C4-2B (cell line): ENCODE data around the gene NAP1L4.

Experiments used
- H3K27ac ChIP-seq: fragments of 450-650 bp; 2 replicates; pipeline ENCODE4 v1.5.1; 2017
- CTCF ChIP-seq: fragments of 450-650 bp; conservative IDR thresholded peaks from 2 replicates; pipeline ENCODE4 v1.5.1; 2017; ENCODE audit warnings: mild to moderate bottlenecking
- ZFX ChIP-seq: fragments of 450-650 bp; IDR thresholded peaks from 2 replicates; pipeline ENCODE4 v1.6.1; 2017

The NAP1L4 gene

GRCh38 chr11:2997406-2997805, 5.3 kb upstream of the NAP1L4 start:
- no peak overlapping the region for H3K27ac ChIP-seq
- TF ChIP-seq CTCF (no peak), ZFX (no peak)

GRCh38 chr11:2996976-2997375, 4.8 kb upstream of the NAP1L4 start:
- no peak overlapping the region for H3K27ac ChIP-seq
- TF ChIP-seq ZFX (no peak), CTCF (no peak)

- H3K27ac ChIP-seq: no peak overlapping the region
- TF ChIP-seq CTCF (no peak), ZFX (no peak)
Measured at GRCh38 chr11:2995893-2996554, 3.9 kb upstream of the NAP1L4 start.

- TF ChIP-seq ZFX (no peak), CTCF (no peak)
- no peak overlapping the region for H3K27ac ChIP-seq
Measured at GRCh38 chr11:2995031-2995561, 3.0 kb upstream of the NAP1L4 start.

- no peak overlapping the region for H3K27ac ChIP-seq
- TF ChIP-seq CTCF: no peak
- no peak for TF ChIP-seq ZFX
Measured at GRCh38 chr11:2994336-2994730, 2.2 kb upstream of the NAP1L4 start.

- TF ChIP-seq CTCF (no peak), ZFX (0 out of 2 replicates have a peak, but pooled peaks have one; percentile 16)
- H3K27ac ChIP-seq: peak overlapping the region; percentile 91
Measured at GRCh38 chr11:2992997-2993325, 832 bp upstream of the NAP1L4 start.

GRCh38 chr11:2991452-2992233, 486 bp downstream of the NAP1L4 start:
- peak overlapping the region; percentile 91 for H3K27ac ChIP-seq
- TF ChIP-seq CTCF (no peak), ZFX (peak; percentile 96)
